DMS 273 (cell line): Measurements from ENCODE around the gene TMEM208.

ENCODE experiments used
- DNase-seq: peaks from one replicate; lab custom pipeline; 2025; ENCODE audit not compliant: unreplicated experiment; lab: John Stamatoyannopoulos, UW

Gene TMEM208

GRCh38 chr16:67277294-67277998 is 50.5 kb downstream of the TMEM208 start:
- no peak for DNase-seq

GRCh38 chr16:67277999-67278772 is 51.3 kb downstream of the TMEM208 start:
- peak; percentile 65 for DNase-seq
